ENCODE results near the gene SERINC4. TPM values are rescaled to one million over a fixed set of nuclear protein-coding genes. Genes with fewer than 3 reads are reported as not detected.
"Not testable (repeated sequence)": the region's sequence is repeated elsewhere in the genome, so short reads cannot be mapped to it uniquely, and the experiment has no call there.

The SERINC4 gene
- total RNA-seq, 1 donor from 2014 or later: 0.43 TPM

DNA sequence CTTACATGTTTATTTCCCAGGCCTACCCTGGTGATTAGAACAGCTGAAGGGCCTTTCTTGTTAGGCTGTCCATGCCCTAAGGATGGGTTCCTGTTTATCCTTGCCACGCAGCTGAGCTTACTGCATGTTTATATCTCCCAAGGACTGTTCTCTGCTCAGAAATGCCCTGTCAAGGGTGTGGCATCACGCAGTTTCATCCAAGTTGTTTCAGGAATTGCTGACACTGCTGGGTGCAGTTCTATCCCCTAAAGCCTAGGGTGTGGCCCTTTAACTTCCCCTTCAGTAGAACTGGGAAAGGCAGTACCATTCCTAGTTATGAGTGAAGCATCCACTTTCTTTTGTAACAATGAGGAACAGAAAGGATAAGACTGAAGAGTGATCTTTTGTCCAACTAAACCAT is 28.2 kb downstream of the SERINC4 start:
- intact Hi-C loops (cut with DNase I): no loop called here
- no peak for DNase-seq (ENCODE audit: low spot score)

DNA sequence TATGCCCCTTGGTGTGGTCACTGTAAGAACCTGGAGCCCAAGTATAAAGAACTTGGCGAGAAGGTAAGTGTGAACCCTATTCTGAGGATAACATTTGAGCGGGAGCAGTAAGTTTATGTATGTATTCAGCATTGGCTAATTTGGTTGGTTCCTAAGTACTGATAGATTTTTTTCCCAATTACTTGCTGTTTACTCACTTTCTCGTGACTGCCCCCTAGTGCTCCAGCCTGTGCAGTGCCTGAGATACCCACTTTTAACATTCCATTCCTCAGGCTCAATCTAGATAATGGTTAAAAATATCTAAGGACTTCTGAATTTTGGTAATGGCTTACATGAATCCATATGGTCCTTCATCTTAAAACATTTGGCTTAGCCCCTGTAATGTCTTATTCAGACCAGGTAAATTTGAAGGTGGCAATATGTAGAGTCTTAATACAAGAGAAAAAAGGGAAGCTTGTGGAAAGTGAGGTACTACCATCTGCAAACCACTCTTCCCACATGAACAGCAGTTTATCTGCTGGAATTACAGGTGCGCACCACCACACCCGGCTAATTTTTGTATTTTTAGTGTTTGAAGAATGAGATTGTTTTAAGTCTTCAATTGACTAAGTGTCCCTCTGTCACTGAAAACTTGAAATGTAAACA is 30.3 kb downstream of the SERINC4 start:
- no peak for DNase-seq (ENCODE audit: low spot score)
- intact Hi-C loops (cut with DNase I): no loop called here

DNA sequence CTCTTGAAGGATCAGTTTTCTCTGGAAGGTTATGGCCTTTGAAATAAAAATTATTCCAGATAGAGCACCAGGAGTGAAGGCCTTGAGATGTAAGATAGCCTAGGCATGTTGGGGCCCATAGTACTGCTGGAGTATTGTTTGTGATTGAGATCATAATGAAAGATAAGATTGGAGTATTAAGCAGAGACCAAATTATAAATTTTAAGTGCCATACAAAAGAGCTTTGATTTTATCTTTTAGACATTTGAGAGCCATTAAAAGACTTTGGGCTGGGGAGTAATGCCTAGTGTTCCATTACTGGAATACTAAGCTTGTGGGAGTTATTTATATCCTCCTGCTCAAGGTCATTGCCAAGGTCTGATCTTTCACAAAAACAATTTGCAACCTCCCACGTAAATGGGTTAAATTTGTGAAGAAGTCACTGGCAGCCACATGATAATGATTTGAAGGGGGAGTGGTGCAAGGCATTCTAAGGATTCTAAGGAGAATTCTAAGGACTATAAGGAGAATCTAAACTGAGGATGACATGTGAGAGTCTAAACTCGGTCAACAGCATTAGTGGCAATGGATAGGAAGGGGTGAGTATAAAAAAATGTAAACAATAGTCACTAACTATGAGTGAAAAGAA is 36.1 kb downstream of the SERINC4 start:
- intact Hi-C loops (cut with DNase I): no loop called here
- DNase-seq (ENCODE audit: low spot score): no peak

DNA sequence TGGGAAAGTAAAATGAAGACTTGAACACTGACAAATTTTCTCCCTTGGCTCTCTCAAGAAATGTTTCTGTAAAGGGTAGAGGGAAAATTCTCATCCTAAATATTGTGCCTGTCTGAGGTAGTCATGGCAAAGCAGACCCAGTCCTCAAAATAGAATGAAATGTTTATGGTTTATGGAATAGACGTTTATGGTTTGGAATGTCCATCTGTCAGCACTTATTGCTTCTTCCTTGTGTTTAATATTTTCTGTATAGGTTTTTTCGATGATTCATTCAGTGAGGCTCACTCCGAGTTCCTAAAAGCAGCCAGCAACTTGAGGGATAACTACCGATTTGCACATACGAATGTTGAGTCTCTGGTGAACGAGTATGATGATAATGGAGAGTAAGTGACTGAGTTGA is 37.2 kb downstream of the SERINC4 start:
- no peak for DNase-seq (ENCODE audit: low spot score)
- intact Hi-C loops (cut with DNase I): no loop called here

DNA sequence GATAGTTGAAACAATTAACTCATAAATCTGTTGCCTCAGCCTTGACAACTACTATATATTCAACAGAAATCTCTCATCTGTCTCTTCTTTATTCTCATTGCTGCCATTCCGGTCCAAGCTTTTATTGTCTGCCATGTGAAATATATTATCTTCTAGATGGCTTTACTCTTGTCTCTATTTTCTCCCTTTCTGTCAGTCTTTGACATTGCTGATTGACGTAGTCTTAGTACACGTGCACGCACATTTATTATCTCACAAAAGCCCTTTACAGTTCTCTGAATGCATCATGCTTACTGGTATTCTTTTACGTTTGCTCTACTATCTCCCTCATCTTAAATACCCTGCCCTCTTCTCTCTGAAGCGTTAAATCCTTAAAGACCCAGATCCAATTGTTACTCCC is 48.1 kb downstream of the SERINC4 start:
- no peak for DNase-seq (ENCODE audit: low spot score)
- intact Hi-C loops (cut with DNase I): no loop called here

DNA sequence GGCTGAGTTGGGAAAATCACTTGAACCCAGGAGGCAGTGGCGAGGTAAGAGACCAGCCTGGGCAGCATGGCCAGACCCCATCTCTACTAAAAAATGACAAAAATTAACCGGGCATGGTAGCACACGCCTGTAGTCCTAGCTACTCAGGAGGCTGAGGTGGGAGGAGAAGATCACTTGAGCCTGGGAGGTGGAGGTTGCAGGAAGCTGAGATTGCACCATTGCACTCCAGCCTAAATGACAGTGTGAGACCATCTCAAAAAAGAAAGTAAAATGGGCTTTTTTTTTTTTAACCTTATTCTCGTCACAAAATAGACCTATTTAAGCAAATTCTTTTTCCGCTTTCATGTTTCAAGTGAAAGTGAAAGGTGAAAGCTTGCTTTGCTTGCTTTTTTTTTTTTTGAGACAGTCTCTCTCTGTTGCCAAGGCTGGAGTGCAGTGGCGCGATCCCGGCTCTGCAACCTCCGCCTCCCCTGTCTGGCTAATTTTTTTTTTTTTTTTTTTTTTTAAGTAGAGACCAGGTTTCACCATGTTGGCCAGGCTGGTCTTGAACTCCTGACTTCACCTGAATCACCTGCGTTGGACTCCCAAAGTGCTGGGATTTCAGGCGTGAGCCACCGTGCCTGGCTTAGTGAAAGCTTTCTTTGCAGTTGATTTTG is 50.2 kb downstream of the SERINC4 start:
- intact Hi-C loops (cut with DNase I): no loop called here
- DNase-seq (ENCODE audit: low spot score): no peak

DNA sequence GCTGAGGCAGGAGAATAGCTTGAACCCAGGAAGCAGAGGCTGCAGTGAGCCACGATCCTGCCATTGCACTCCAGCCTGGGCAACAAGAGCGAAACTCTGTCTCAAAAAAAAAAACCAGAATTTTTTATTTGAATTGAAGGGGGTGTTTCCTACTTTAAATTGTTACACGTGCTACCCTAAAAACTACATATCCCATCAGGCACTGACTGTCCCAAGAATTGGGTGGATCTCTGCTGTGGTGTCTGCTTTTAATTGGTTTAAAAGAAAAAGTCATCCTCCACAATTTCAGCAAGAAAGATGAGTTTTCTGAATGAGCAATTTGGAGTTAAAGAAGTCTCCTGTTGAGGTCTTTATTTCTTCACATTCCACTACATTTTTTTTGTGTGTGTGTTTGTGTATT is 51.6 kb downstream of the SERINC4 start:
- DNase-seq (ENCODE audit: low spot score): no peak
- intact Hi-C loops (cut with DNase I): no loop called here

DNA sequence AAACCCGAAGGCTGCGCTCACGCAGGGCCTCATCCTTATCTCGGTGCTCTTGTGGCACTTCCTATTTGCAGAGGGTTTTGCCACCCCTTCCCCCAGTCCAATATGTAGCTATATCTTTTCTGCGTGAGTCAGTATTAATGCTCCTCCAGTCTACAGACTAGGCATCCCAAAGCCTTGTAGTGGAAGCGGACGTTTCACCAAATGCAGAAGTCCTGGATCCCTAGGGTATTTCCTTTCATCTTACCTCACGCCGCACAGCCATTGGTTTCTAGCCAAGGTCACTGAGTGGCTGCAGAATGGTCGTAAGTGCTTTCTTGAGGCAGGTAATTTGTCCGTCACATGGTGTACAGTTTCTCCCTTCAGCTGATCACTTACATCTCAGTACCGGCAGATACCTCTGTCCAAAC is 53.1 kb downstream of the SERINC4 start:
- DNase-seq (ENCODE audit: low spot score); intact Hi-C loops (cut with DNase I): not testable (repeated sequence)

DNA sequence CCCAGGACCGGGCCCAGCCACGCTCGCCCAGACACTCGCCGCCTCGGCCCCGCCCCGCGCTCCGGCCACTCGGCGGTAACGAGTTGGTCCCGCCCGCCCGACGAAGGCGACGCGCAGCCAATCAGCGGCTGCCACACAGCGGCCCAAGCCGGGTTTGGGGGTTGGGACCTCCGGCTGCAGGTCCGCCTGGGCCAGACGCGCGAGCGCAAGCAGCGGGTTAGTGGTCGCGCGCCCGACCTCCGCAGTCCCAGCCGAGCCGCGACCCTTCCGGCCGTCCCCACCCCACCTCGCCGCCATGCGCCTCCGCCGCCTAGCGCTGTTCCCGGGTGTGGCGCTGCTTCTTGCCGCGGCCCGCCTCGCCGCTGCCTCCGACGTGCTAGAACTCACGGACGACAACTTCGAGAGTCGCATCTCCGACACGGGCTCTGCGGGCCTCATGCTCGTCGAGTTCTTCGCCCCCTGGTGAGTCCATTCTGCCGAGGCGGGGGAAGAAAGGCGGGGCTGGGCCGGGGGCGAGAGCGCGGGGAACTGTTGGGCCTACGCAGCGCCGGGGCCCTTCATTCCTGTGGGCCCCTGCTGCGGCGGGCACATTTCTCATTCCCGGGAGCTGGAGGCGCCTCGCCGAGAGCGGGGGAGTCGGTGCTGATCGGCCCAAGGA is 53.6 kb downstream of the SERINC4 start, which contains the start of gene PDIA3:
Gene PDIA3, plus strand, starts transcription at position 194 of the 658 bp plus-strand sequence. Its CDS starts 102 bp downstream, at position 296.
- intact Hi-C loops (cut with DNase I): not testable (repeated sequence)
- peak; percentile 98 for DNase-seq (ENCODE audit: low spot score)

Small RNA genes within 50 kb of the gene (microRNA-seq; reads per million reads assigned to microRNA genes)
- not detected for gene MIR1282

Other genes with a start within 250 kb of the SERINC4 start
- 42.1 TPM for gene PPIP5K1, start 210.0 kb downstream of the SERINC4 start, total RNA-seq
- gene CKMT1B, start 206.2 kb downstream of the SERINC4 start, total RNA-seq: not detected
- gene STRC, start 181.4 kb downstream of the SERINC4 start, total RNA-seq: 0.24 TPM
- 3.0 TPM for gene CATSPER2, start 151.4 kb downstream of the SERINC4 start, total RNA-seq
- gene CKMT1A, start 106.4 kb downstream of the SERINC4 start, total RNA-seq: 0.32 TPM
- 176 TPM for gene PDIA3, start 53.8 kb downstream of the SERINC4 start, total RNA-seq
- gene ELL3, start 23.3 kb downstream of the SERINC4 start, total RNA-seq: 2.2 TPM
- gene SERF2, start 7.9 kb downstream of the SERINC4 start, total RNA-seq: 943 TPM
- 11.7 TPM for gene HYPK, start 379 bp upstream of the SERINC4 start, total RNA-seq
- gene MFAP1, start 24.5 kb upstream of the SERINC4 start, total RNA-seq: 19.8 TPM
- 0.97 TPM for gene WDR76, start 26.8 kb upstream of the SERINC4 start, total RNA-seq